K562 (cell line): ENCODE results near the gene UBE2G2. TPM values are rescaled to one million over a fixed set of nuclear protein-coding genes. Genes with fewer than 3 reads are reported as not detected.

Source experiments
- BCOR ChIP-seq: fragments of 450-650 bp; IDR thresholded peaks from 2 replicates; pipeline ENCODE4 v1.6.1; 2016
- CBFB ChIP-seq: sonication (generic); formaldehyde crosslinking; IDR thresholded peaks from 2 replicates; pipeline ENCODE4 v1.4.0; 2020; ENCODE audit warnings: mild to moderate bottlenecking, missing genetic modification reagents
- DIDO1 ChIP-seq: fragments of 450-650 bp; IDR thresholded peaks from 2 replicates; pipeline ENCODE4 v1.6.1; 2016; ENCODE audit warnings: low read depth, missing biosample characterization, missing genetic modification characterization
- FOXJ2 ChIP-seq: fragments of 200-800 bp; sonication (Bioruptor generic); IDR thresholded peaks from 2 replicates; pipeline ENCODE4 v1.6.1; 2016; ENCODE audit warnings: missing genetic modification characterization, missing compliant biosample characterization
- GABPB2 ChIP-seq: fragments of 250-450 bp; sonication (Bioruptor Pico); conservative IDR thresholded peaks from 2 replicates; pipeline ENCODE4 v1.5.1; 2021; ENCODE audit warnings: mild to moderate bottlenecking
- MGA ChIP-seq: fragments of 450-650 bp; IDR thresholded peaks from 2 replicates; pipeline ENCODE4 v1.6.1; 2016; ENCODE audit warnings: mild to moderate bottlenecking, moderate library complexity
- MTA2 ChIP-seq: fragments of 450-650 bp; IDR thresholded peaks from 2 replicates; pipeline ENCODE4 v1.6.1; 2016; ENCODE audit warnings: low read depth
- RAD21 ChIP-seq, 2 experiments: fragments of 250-450 bp in 1 of 2; fragments of 450-650 bp in 1 of 2; sonication (Bioruptor Pico) in 1 of 2; formaldehyde crosslinking in 1 of 2; IDR thresholded peaks in 1 of 2; conservative IDR thresholded peaks in 1 of 2; 2 replicates each; pipeline versions ENCODE4 v1.4.0 to v1.8.0; 2020 to 2022; ENCODE audit warnings: mild to moderate bottlenecking in 2 of 2, moderate library complexity in 1 of 2
- TGIF2 ChIP-seq: sonication (generic); formaldehyde crosslinking; IDR thresholded peaks from 2 replicates; pipeline ENCODE4 v1.8.1; 2022; ENCODE audit warnings: mild to moderate bottlenecking, missing genetic modification reagents, moderate library complexity
- ZBTB1 ChIP-seq: sonication (generic); formaldehyde crosslinking; IDR thresholded peaks from 2 replicates; pipeline ENCODE4 v1.8.1; 2023; ENCODE audit warnings: missing genetic modification reagents, low read depth, mild to moderate bottlenecking, borderline replicate concordance
- ZNF766 ChIP-seq: fragments of 200-800 bp; sonication (Bioruptor generic); conservative IDR thresholded peaks from 2 replicates; pipeline ENCODE4 v1.6.1; 2016; ENCODE audit warnings: missing genetic modification characterization, missing compliant biosample characterization
- polyA plus RNA-seq, 8 experiments: library from polyadenylated mRNA; depleted of rRNA in 4 of 8; stranded (reverse) in 5 of 8; unstranded in 3 of 8; fragments of >200 nt; fragmentation: Nextera tagmentation in 2 of 8; fragmentation: Illumina TruSeq in 1 of 8; extraction: Ambion mirVana in 2 of 8; extraction: Trizol in 1 of 8; gene quantifications; 2 replicates each; pipeline versions ENCODE4 v1.2.1 to v1.2.3, GENCODE V29; 2011 to 2014; ENCODE audit warnings: inconsistent platforms in 1 of 8, missing spikeins in 1 of 8
- total RNA-seq, 7 experiments: library from RNA; depleted of rRNA in 6 of 7; stranded (reverse); fragments of >200 nt in 6 of 7; fragmentation: Illumina TruSeq in 2 of 7; extraction: Trizol in 2 of 7; gene quantifications; 2 replicates each; pipeline versions ENCODE4 v1.2.1 to v1.2.3, GENCODE V29; 2011 to 2021; ENCODE audit warnings: low replicate concordance in 1 of 7
- TF ChIP-seq, protein P1 (sequence below), 2 experiments: fragments of 450-650 bp in 1 of 2; sonication (generic) in 1 of 2; formaldehyde crosslinking in 1 of 2; IDR thresholded peaks in 1 of 2; conservative IDR thresholded peaks in 1 of 2; 2 replicates each; pipeline versions ENCODE4 v1.6.1 to v1.8.1; 2016 to 2023; ENCODE audit warnings: mild to moderate bottlenecking in 2 of 2, moderate library complexity in 2 of 2, inconsistent platforms in 1 of 2, missing genetic modification reagents in 1 of 2

UBE2G2 gene
- total and polyA plus RNA-seq, 9 of the 15 experiments (the other 6 are each of a cell fraction or from before 2014, with no cell fraction given) = 47.5 to 225 (median 140) TPM

DNA sequence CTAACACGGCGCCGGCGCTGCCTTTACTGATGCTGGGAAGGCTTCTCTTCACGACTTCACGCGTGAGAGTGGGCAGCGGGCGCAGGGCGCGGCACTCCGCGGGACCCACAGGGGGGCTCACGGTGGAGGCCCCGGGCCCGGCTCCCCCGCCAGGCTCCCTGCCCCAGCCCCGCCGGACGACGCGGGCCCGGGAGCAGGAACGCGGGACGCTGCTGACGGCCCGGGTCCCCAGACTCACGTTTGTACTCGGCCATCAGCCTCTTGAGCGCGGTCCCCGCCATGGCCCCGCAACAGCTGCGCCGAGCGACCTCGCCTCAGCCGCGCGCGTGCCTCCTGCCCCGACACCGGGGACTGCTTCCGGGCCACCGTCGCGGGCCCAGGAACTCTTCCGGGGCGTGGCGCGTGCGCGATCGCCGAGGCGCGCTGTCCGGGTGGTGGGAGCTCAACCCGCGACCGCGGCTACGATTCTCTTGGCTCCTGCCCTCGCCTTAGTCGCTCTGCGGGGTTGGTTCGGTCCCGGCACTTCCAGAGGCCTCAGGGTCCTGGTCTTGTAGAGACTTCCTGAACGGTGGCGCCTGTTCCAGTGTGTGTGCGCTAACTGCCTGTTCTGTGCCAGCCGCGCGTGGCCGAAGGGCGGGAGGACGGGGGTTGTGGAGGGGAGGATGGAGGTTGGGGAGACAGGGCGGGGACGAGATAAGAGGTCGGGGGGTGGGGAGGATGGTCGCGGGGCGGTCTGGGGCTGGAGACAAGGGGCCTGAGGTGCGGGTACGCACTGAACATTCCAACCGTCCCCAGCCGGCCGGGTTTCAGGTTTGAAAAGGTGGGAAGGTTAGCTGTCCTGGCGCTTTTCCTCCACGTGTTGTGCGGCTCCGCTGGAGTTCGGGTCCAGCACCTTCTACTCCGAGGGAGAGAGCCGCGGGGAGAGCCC, at the start of gene UBE2G2 (continued):
- TF ChIP-seq MGA (peak; percentile 94), FOXJ2 (no peak), ZBTB1 (CRISPR knock-in tag) (no peak), BCOR (peak; percentile 33; the same call in 1 of the 2 replicates), TGIF2 (CRISPR knock-in tag) (peak; percentile 87; the same call in 1 of the 2 replicates), RAD21 (CRISPR knock-in tag; conservative IDR thresholded peaks at IDR 0.05 in 1 of 2, IDR thresholded peaks at IDR 0.05 in 1 of 2) (no peak), GABPB2 (no peak), ZNF766 (no peak), CBFB (CRISPR knock-in tag) (no peak), MTA2 (peak; percentile 78), DIDO1 (peak; percentile 82)
- TF ChIP-seq, protein P1, sequence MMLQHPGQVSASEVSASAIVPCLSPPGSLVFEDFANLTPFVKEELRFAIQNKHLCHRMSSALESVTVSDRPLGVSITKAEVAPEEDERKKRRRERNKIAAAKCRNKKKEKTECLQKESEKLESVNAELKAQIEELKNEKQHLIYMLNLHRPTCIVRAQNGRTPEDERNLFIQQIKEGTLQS (IDR thresholded peaks at IDR 0.05) = no peak
- TF ChIP-seq, protein P1 (CRISPR knock-in tag; conservative IDR thresholded peaks at IDR 0.05) = peak; percentile 53; the same call in 1 of the 2 replicates
